HG02840 (cell line): ENCODE results near the gene OGN.
"Not testable (repeated sequence)": the region's sequence is repeated elsewhere in the genome, so short reads cannot be mapped to it uniquely, and the experiment has no call there.

ENCODE experiments used
- ATAC-seq: cut with Tn5 transposase; IDR thresholded peaks from one replicate; pipeline ENCODE4 v1.9.1; 2021; ENCODE audit warnings: mild to moderate bottlenecking, moderate library complexity, moderate number of reproducible peaks; ENCODE audit not compliant: unreplicated experiment, low FRiP score

OGN gene

GRCh38 chr9:92404042-92404836 is at the start of gene OGN:
OGN (minus strand) TSS chr9:92404578; CDS start chr9:92403407, 1,171 bp downstream.
- ATAC-seq, result no peak

- no peak for ATAC-seq
These were observed 42.2 kb upstream of the OGN start for GRCh38 chr9:92446536-92446935.

GRCh38 chr9:92444841-92445240 is 40.5 kb upstream of the OGN start:
- ATAC-seq, result no peak

GRCh38 chr9:92440751-92441046 is 36.3 kb upstream of the OGN start:
- no peak for ATAC-seq

GRCh38 chr9:92439921-92440750 is 35.8 kb upstream of the OGN start:
- no peak for ATAC-seq

- no peak for ATAC-seq
These were observed 34.6 kb upstream of the OGN start for GRCh38 chr9:92438900-92439526.

- ATAC-seq, result no peak
These were observed 30.9 kb upstream of the OGN start for GRCh38 chr9:92435263-92435662.

GRCh38 chr9:92432972-92433548 is 28.7 kb upstream of the OGN start:
- no peak for ATAC-seq

- no peak for ATAC-seq
These were observed 28.0 kb upstream of the OGN start for GRCh38 chr9:92432350-92432749.

- no peak for ATAC-seq
These were observed 25.5 kb upstream of the OGN start for GRCh38 chr9:92429836-92430235.

- no peak for ATAC-seq
These were observed 22.2 kb upstream of the OGN start for GRCh38 chr9:92426501-92427145.

- no peak for ATAC-seq
These were observed 21.1 kb upstream of the OGN start for GRCh38 chr9:92425474-92425873.

GRCh38 chr9:92424340-92424739 is 20.0 kb upstream of the OGN start, which contains the start of gene OMD:
OMD (minus strand) TSS chr9:92424471; CDS start chr9:92417558, 6,913 bp downstream.
- no peak for ATAC-seq

- ATAC-seq, result no peak
These were observed 19.2 kb upstream of the OGN start for GRCh38 chr9:92423612-92424011.

GRCh38 chr9:92422611-92423338 is 18.4 kb upstream of the OGN start:
- ATAC-seq, result no peak

- no peak for ATAC-seq
These were observed 10.2 kb upstream of the OGN start for GRCh38 chr9:92414566-92414965.

GRCh38 chr9:92411157-92411556 is 6.8 kb upstream of the OGN start:
- ATAC-seq, result not testable (repeated sequence)

GRCh38 chr9:92408747-92409478 is 4.5 kb upstream of the OGN start:
- ATAC-seq, result no peak

- no peak for ATAC-seq
These were observed 3.4 kb upstream of the OGN start for GRCh38 chr9:92407818-92408217.
